Neuron (in vitro differentiated cells): ENCODE measurements around the gene AKAP9.
"Not testable (repeated sequence)": the region's sequence is repeated elsewhere in the genome, so short reads cannot be mapped to it uniquely, and the experiment has no call there.

Experiments used
- H2AFZ ChIP-seq: one replicate; pipeline ENCODE4 v1.6.1; 2013; ENCODE audit warnings: low read depth, mild to moderate bottlenecking, inconsistent platforms, low read length, moderate library complexity
- H3K27me3 ChIP-seq: one replicate; pipeline ENCODE4 v1.6.1; 2013; ENCODE audit warnings: low read length; ENCODE audit not compliant: insufficient read depth
- H3K36me3 ChIP-seq: one replicate; pipeline ENCODE4 v1.6.1; 2013; ENCODE audit warnings: low read length; ENCODE audit not compliant: insufficient read depth
- H3K4me1 ChIP-seq: one replicate; pipeline ENCODE4 v1.6.1; 2013; ENCODE audit warnings: low read length; ENCODE audit not compliant: insufficient read depth
- H3K4me3 ChIP-seq: 2 replicates; pipeline ENCODE4 v1.5.1; 2013; ENCODE audit warnings: mild to moderate bottlenecking, low read length, moderate library complexity
- H3K9me3 ChIP-seq: one replicate; pipeline ENCODE4 v1.6.1; 2013; ENCODE audit warnings: low read length

The AKAP9 gene

GRCh38 chr7:91995391-91996105 lies 54.9 kb downstream of the AKAP9 start:
- Histone ChIP-seq H3K36me3 (peaks cover 68% of the 10 kb centered on the region), H3K4me1 (no peaks in the 10 kb centered on the region), H3K27me3 (no peaks in the 10 kb centered on the region), H2AFZ (no peak overlapping the region), H3K4me3 (no peak overlapping the region), H3K9me3 (peaks cover 2% of the 10 kb centered on the region)

GRCh38 chr7:91999631-92000565 lies 59.2 kb downstream of the AKAP9 start:
- Histone ChIP-seq H3K27me3 (no peaks in the 10 kb centered on the region), H2AFZ (no peak overlapping the region), H3K9me3 (peaks cover 4% of the 10 kb centered on the region), H3K4me3 (no peak overlapping the region), H3K4me1 (no peaks in the 10 kb centered on the region), H3K36me3 (peaks cover 75% of the 10 kb centered on the region)

- Histone ChIP-seq H3K27me3 (no peaks in the 10 kb centered on the region), H3K9me3 (peaks cover 6% of the 10 kb centered on the region), H3K4me1 (no peaks in the 10 kb centered on the region), H2AFZ (no peak overlapping the region), H3K36me3 (peaks cover 61% of the 10 kb centered on the region), H3K4me3 (no peak overlapping the region)
Observed at GRCh38 chr7:92002720-92003119, 62.1 kb downstream of the AKAP9 start.

- H3K36me3 ChIP-seq, result peaks cover 40% of the 10 kb centered on the region
- H2AFZ ChIP-seq, result no peak overlapping the region
- no peak overlapping the region for H3K4me3 ChIP-seq
- H3K9me3 ChIP-seq, result peaks cover 14% of the 10 kb centered on the region
- H3K27me3 ChIP-seq, result no peaks in the 10 kb centered on the region
- no peaks in the 10 kb centered on the region for H3K4me1 ChIP-seq
Observed at GRCh38 chr7:92006046-92006445, 65.4 kb downstream of the AKAP9 start.

- no peaks in the 10 kb centered on the region for H3K4me1 ChIP-seq
- H2AFZ ChIP-seq, result no peak overlapping the region
- no peaks in the 10 kb centered on the region for H3K27me3 ChIP-seq
- H3K4me3 ChIP-seq, result no peak overlapping the region
- H3K36me3 ChIP-seq, result peaks cover 44% of the 10 kb centered on the region
- peaks cover 24% of the 10 kb centered on the region for H3K9me3 ChIP-seq
Observed at GRCh38 chr7:92010215-92010614, 69.6 kb downstream of the AKAP9 start.

DNA sequence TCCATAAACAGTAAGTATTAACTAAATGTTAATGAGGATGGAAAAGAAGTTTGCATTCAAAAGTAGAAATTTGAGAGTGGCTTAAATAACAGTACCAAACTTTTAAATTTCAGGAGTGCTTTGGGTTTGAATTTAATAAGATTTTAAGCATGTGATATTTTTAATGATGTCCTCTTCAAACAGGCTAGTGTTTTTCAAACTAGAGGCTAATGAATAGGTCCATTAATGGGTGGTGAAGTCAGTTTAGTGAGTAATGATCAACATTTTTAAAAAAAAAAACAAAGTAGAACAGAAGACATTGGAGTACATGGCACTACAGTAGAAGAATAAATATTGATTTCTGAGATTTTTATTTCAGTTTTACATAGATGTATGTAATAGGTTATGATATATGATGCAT lies 72.9 kb downstream of the AKAP9 start:
- Histone ChIP-seq H3K4me3 (no peak overlapping the region), H3K9me3 (peaks cover 23% of the 10 kb centered on the region), H3K27me3 (no peaks in the 10 kb centered on the region), H2AFZ (no peak overlapping the region), H3K4me1 (no peaks in the 10 kb centered on the region), H3K36me3 (peaks cover 47% of the 10 kb centered on the region)

GRCh38 chr7:92020636-92021035 lies 80.0 kb downstream of the AKAP9 start:
- H3K36me3 ChIP-seq, result peaks cover 65% of the 10 kb centered on the region
- no peak overlapping the region for H2AFZ ChIP-seq
- no peak overlapping the region for H3K4me3 ChIP-seq

DNA sequence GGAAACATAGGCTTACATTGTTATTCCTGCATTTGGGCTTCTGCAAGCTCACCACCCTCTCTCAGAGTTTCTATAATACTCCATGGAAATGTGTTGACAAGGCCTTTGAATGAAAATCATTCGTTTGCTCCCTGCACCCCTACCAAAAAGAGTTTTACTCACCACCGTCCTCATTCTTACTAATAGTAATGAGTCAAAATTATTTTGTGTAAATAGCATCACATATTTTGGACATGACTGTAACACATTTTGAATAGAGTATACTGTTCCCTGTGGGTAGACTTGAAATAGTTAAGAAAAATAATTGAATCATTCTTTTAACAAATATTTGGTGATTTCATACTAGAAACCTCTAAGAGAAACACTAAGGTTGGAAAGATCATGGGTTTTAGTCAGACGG lies 84.6 kb downstream of the AKAP9 start:
- no peaks in the 10 kb centered on the region for H3K27me3 ChIP-seq
- H3K4me1 ChIP-seq, result no peaks in the 10 kb centered on the region
- H3K4me3 ChIP-seq, result no peak overlapping the region
- peaks cover 67% of the 10 kb centered on the region for H3K36me3 ChIP-seq
- no peak overlapping the region for H2AFZ ChIP-seq
- peaks cover 13% of the 10 kb centered on the region for H3K9me3 ChIP-seq

More at GRCh38 chr7:92020636-92021035, 80.0 kb downstream of the AKAP9 start:
- Histone ChIP-seq H3K27me3 (no peaks in the 10 kb centered on the region), H3K4me1 (no peaks in the 10 kb centered on the region), H3K9me3 (no peaks in the 10 kb centered on the region)

GRCh38 chr7:92026635-92027034 lies 86.0 kb downstream of the AKAP9 start:
- not testable (repeated sequence) for H3K4me3 ChIP-seq, H3K4me1 ChIP-seq, H2AFZ ChIP-seq, H3K27me3 ChIP-seq
- peaks cover 13% of the 10 kb centered on the region for H3K9me3 ChIP-seq
- H3K36me3 ChIP-seq, result peaks cover 66% of the 10 kb centered on the region

- Histone ChIP-seq H3K36me3 (peaks cover 67% of the 10 kb centered on the region), H3K9me3 (peaks cover 13% of the 10 kb centered on the region)
- H3K27me3 ChIP-seq, H2AFZ ChIP-seq, H3K4me1 ChIP-seq, H3K4me3 ChIP-seq: not testable (repeated sequence)
Observed at GRCh38 chr7:92027128-92027527, 86.5 kb downstream of the AKAP9 start.

DNA sequence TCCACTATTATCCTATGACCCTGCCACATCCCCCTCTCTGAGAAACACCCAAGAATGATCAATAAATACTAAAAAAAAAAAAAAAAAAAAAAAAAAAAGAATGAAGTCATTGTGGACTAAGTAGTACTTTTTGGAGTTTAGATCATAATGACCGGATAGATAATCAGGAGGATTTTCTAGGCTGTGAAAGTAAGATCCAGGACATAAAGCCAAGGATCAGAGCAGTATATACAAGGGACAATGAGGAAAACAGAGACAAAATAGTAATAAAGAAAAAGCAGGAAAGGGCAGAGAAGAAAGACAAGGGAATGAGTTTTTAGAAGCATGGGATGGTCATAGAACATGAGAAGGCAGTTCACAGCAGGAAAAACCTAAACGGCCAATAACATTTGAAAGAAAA lies 87.6 kb downstream of the AKAP9 start:
- H3K9me3 ChIP-seq, result peaks cover 13% of the 10 kb centered on the region
- no peaks in the 10 kb centered on the region for H3K27me3 ChIP-seq
- H3K4me3 ChIP-seq, result no peak overlapping the region
- H2AFZ ChIP-seq, result no peak overlapping the region
- H3K4me1 ChIP-seq, result no peaks in the 10 kb centered on the region
- peaks cover 64% of the 10 kb centered on the region for H3K36me3 ChIP-seq

- H3K36me3 ChIP-seq, result peaks cover 64% of the 10 kb centered on the region
Observed at GRCh38 chr7:92028686-92029085, 88.0 kb downstream of the AKAP9 start.

GRCh38 chr7:92034116-92034515 lies 93.5 kb downstream of the AKAP9 start:
- Histone ChIP-seq H3K9me3 (no peaks in the 10 kb centered on the region), H2AFZ (no peak overlapping the region), H3K27me3 (no peaks in the 10 kb centered on the region), H3K4me1 (no peaks in the 10 kb centered on the region), H3K4me3 (no peak overlapping the region), H3K36me3 (peaks cover 60% of the 10 kb centered on the region)

More at GRCh38 chr7:92028686-92029085, 88.0 kb downstream of the AKAP9 start:
- H3K4me3 ChIP-seq, result no peak overlapping the region
- peaks cover 13% of the 10 kb centered on the region for H3K9me3 ChIP-seq
- H3K27me3 ChIP-seq, result no peaks in the 10 kb centered on the region
- H2AFZ ChIP-seq, result no peak overlapping the region
- H3K4me1 ChIP-seq, result no peaks in the 10 kb centered on the region
